ENCODE data around the gene COL5A1.

The COL5A1 gene

DNA sequence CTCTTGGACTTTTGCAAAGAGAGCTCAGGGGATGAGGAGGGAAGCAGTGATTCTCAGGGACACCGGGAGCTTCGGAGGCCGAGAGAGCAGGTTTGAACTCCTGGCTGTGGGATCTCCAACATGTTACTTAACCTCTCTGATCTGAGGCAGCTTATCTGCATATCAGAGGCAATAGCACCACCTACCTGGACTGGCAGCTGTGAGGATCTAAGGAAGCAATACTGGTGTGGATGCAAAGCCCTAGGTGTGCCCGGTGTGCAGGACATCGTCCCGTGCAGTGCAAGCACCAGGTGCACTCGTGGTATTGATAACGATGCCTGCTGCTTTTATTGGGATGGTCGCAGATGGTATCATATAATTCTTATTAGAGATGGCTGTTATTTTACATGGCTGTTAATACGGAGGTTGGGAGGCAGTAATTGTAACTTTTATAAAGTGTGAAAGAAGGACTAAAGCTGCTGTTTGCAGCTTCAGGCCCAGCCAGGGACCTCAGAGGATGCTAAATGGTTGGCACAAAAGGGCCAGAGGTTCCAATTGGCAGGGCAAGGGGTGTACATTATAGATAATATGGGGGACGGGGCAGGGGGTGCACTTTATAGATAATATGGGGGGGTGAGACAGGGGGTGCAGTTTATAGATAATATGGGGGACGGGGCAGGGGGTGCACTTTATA is 14.9 kb downstream of the COL5A1 start:
- no peak for DNase-seq (ENCODE audit: low read depth)
- no peak overlapping the region for H3K4me3 ChIP-seq (ENCODE audit: control insufficient read depth, low read depth, low read length)
- TF ChIP-seq, protein P1, sequence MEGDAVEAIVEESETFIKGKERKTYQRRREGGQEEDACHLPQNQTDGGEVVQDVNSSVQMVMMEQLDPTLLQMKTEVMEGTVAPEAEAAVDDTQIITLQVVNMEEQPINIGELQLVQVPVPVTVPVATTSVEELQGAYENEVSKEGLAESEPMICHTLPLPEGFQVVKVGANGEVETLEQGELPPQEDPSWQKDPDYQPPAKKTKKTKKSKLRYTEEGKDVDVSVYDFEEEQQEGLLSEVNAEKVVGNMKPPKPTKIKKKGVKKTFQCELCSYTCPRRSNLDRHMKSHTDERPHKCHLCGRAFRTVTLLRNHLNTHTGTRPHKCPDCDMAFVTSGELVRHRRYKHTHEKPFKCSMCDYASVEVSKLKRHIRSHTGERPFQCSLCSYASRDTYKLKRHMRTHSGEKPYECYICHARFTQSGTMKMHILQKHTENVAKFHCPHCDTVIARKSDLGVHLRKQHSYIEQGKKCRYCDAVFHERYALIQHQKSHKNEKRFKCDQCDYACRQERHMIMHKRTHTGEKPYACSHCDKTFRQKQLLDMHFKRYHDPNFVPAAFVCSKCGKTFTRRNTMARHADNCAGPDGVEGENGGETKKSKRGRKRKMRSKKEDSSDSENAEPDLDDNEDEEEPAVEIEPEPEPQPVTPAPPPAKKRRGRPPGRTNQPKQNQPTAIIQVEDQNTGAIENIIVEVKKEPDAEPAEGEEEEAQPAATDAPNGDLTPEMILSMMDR (IDR thresholded peaks at IDR 0.05; ENCODE audit: control insufficient read depth, insufficient read depth, low read depth, low read length, missing control alignments): no peak

DNA sequence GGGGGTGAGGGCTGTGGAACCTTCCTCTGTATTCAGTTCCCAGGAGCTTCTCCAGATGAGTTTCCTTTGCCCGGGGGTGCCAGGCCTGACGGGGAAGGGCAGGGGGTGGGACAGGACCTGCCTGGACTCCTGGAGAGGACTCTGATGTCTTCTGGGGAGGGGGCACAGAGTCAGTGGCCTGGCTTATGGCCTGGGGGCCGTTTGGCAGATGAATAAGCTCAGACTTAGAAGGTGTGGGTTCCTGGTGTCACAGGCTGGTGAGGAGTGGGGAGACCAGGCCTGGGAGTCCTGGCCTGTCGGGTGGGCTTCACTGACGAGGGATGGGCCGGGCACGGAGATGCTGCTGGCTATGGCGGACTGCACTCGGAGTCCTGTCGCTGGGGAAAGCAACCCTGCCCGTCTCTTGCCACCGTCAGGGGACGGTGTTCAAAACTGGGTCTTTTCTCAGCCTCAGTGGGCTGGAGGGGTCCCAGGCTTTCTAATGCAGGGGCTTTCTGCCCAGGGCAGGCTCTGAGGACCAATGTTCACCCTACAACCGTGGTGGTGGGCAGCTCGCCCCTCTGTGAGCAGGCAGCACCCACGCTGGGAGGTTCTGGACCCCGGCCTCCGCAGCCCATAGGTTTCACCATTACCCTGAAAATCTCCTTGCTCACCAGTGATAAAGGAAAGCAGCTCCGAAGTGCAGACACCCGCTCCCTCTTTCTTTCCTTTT is 16.2 kb downstream of the COL5A1 start:
- TF ChIP-seq, protein P1 (IDR thresholded peaks at IDR 0.05; ENCODE audit: control insufficient read depth, insufficient read depth, low read depth, low read length, missing control alignments): no peak
- DNase-seq (ENCODE audit: low read depth): no peak

DNA sequence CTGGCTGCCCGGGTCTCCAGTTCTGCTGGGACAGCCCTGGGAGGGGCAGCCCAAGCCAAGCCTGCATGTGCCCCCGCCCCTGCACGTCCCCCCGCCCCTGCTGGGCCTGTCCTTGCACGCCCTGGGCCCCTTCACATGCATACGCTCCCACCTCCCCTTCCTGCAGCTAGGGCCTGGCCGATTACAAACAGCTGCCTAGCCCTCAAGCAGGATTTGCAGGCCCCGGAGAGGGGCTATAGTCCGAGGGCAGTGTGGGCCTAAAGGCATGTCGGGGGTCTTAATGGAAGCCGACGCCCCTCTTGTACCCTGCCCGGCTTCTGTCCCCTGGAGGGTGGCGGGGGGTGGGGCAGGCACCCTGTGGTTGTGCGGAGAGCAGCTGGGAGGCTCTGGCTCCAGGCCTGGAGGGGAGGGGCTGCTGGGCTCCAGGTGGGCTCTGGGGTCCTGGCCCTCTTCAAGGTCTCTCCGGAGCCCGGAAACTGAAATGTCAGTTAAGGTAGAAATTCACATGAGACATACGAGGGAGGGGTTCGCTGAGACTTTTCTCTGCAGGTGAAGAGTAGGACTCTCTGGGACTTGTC is 16.9 kb downstream of the COL5A1 start:
- H3K4me3 ChIP-seq (ENCODE audit: control insufficient read depth, low read depth, low read length): no peak overlapping the region
- no peak for DNase-seq (ENCODE audit: low read depth)

More for the DNA sequence above, 16.2 kb downstream of the COL5A1 start:
- H3K4me3 ChIP-seq (ENCODE audit: control insufficient read depth, low read depth, low read length): no peak overlapping the region

DNA sequence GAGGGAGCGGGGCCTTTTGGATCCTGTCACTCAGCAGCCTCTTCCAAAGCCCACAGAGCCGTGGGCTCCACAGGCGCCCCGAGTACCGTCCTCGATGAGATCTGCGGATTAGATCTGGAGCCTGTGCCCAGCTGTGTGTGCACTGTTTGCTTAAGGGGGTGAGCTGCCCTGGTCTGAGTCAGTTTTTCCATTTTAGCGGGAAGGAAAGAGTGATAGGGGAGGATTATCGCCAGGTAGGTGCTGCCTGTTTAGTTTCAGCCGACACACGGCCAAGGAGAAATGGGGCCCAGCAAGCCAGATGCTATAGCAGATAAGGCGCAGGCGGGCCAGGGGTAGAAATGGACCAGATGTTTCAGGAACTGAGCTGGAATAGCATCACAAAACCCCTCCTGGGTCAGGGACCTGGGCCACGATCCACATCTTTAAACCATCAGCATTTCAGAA is 18.1 kb downstream of the COL5A1 start:
- no peak for DNase-seq (ENCODE audit: low read depth)
- TF ChIP-seq, protein P1 (IDR thresholded peaks at IDR 0.05; ENCODE audit: control insufficient read depth, insufficient read depth, low read depth, low read length, missing control alignments): no peak
- no peak overlapping the region for H3K4me3 ChIP-seq (ENCODE audit: control insufficient read depth, low read depth, low read length)

More for the DNA sequence above, 16.9 kb downstream of the COL5A1 start:
- TF ChIP-seq, protein P1 (IDR thresholded peaks at IDR 0.05; ENCODE audit: control insufficient read depth, insufficient read depth, low read depth, low read length, missing control alignments): no peak

DNA sequence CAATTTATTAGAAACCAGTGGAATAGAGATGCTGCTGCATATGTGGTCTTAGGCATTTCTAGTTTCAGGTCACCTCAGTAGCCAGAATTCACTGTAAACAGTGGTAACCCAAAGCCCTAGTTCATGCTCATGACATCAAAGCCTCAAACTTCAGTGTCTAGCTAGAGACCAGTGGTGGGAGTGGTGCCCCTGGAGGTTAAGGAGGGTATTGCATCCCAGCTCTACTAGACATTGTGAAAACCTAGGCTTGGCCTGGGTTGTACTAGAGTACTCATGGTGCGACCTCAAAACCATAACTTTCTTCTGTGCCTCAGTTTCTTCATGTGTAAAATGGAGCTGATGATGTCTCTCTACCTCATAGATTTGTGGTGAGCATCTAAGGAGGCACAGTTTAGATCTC is 18.8 kb downstream of the COL5A1 start:
- DNase-seq (ENCODE audit: low read depth): no peak
- TF ChIP-seq, protein P1 (IDR thresholded peaks at IDR 0.05; ENCODE audit: control insufficient read depth, insufficient read depth, low read depth, low read length, missing control alignments): peak; percentile 71
- no peak overlapping the region for H3K4me3 ChIP-seq (ENCODE audit: control insufficient read depth, low read depth, low read length)

DNA sequence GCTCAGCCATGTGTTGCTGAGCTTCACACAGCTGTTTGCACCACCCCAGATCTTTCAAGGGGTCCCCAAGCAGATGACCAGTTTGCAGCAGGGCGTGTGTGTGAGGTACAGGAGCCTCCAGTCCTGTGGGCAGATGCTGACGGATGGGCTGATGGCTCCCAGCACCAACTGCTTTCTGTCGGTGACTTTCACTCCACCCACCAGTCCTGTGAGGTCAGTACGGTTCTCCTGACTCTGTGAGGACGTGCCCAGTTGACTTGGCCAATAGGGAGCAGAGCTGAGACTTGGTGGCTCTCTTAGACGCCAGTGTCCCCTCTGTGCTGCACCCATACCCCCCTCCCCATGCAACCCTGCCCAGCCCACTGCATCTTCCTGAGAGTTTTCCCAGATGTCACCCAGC is 19.7 kb downstream of the COL5A1 start:
- DNase-seq (ENCODE audit: low read depth): no peak
- no peak overlapping the region; the same call in 1 of the 2 replicates for H3K4me3 ChIP-seq (ENCODE audit: control insufficient read depth, low read depth, low read length)
- TF ChIP-seq, protein P1 (IDR thresholded peaks at IDR 0.05; ENCODE audit: control insufficient read depth, insufficient read depth, low read depth, low read length, missing control alignments): no peak
